Activated T-helper 1 cell treated with anti-CD3 and anti-CD28 coated beads, Interleukin-12 subunit alpha, Interleukin-12 subunit beta, Interleukin-2, Interleukin-4 antibody, amounts not matched to agents 30 ng/mL and 10 ng/mL and 1 ng/mL, durations not matched to agents 14 hours and 24 hours and 36 hours (primary cell): ENCODE measurements around the gene MT1E. TPM values are rescaled to one million over a fixed set of nuclear protein-coding genes. Genes with fewer than 3 reads are reported as not detected.
A peak's percentile ranks its signal among the peaks of the same experiment; 100 is the strongest.
"Not testable (repeated sequence)": the region's sequence is repeated elsewhere in the genome, so short reads cannot be mapped to it uniquely, and the experiment has no call there.

Source experiments
- DNase-seq: peaks from one replicate; pipeline ENCODE4 v3.0.0; 2021; ENCODE audit warnings: low spot score
- H3K27ac Mint-ChIP-seq: one replicate; pipeline ENCODE4 v1.8.0; 2021; ENCODE audit warnings: mild to moderate bottlenecking, mixed read lengths
- H3K27me3 Mint-ChIP-seq: one replicate; pipeline ENCODE4 v1.8.0; 2022; ENCODE audit warnings: mild to moderate bottlenecking, moderate library complexity, mixed read lengths; ENCODE audit not compliant: insufficient read depth
- H3K36me3 Mint-ChIP-seq: one replicate; pipeline ENCODE4 v1.8.0; 2021; ENCODE audit warnings: low read depth, mixed read lengths
- H3K4me1 Mint-ChIP-seq: one replicate; pipeline ENCODE4 v1.8.0; 2021; ENCODE audit warnings: low read depth, mixed read lengths
- H3K4me3 Mint-ChIP-seq: one replicate; pipeline ENCODE4 v1.8.0; 2021; ENCODE audit warnings: mild to moderate bottlenecking, moderate library complexity, mixed read lengths
- H3K9me3 Mint-ChIP-seq: one replicate; pipeline ENCODE4 v1.8.0; 2021; ENCODE audit warnings: mixed read lengths
- intact Hi-C: fragments of 100-400 bp; cut with micrococcal nuclease; formaldehyde crosslinking; loops from one replicate; pipeline ENCODE4 v1.15.1; 2024
- total RNA-seq: library from RNA; stranded (reverse); gene quantifications from 2 replicates; pipeline ENCODE4 v1.2.3, GENCODE V29; 2022

The MT1E gene
- total RNA-seq, 1 donor from 2014 or later: 135 TPM

DNA sequence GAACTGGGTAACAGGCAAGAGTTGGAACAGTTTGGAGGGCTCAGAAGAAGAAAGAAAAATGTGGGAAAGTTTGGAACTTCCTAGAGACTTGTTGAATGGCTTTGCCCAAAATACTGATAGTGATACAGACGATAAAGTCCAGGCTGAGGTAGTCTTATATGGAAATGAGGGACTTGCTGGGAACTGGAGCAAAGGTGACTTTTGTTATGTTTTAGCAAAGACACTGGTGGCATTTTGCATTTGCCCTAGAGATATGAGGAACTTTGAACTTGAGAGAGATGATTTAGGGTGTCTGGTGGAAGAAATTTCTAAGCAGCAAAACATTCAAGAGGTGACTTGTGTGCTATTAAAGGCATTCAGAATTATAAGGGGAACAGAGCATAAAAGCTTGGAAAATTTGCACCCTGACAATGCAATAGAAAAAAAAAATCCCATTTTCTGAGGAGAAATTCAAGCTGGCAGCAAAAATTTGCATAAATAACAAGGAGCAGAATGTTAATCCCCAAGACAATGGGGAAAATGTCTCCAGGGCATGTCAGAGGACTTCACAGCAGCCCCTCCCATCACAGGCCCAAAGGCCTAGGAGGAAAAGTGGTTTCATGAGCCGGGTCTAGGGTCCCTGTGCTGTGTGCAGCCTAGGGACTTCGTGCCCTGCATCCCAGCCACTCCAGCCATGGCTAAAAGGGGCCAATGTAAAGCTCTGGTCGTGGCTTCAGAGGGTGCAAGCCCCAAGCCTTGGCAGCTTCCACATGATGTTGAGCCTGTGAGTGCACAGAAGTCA, 3.7 kb upstream of the MT1E start:
- H3K27me3 Mint-ChIP-seq, H3K36me3 Mint-ChIP-seq, intact Hi-C loops, H3K27ac Mint-ChIP-seq, DNase-seq, H3K4me3 Mint-ChIP-seq, H3K9me3 Mint-ChIP-seq: not testable (repeated sequence)
- H3K4me1 Mint-ChIP-seq: peaks cover 23% of the 10 kb centered on the region

DNA sequence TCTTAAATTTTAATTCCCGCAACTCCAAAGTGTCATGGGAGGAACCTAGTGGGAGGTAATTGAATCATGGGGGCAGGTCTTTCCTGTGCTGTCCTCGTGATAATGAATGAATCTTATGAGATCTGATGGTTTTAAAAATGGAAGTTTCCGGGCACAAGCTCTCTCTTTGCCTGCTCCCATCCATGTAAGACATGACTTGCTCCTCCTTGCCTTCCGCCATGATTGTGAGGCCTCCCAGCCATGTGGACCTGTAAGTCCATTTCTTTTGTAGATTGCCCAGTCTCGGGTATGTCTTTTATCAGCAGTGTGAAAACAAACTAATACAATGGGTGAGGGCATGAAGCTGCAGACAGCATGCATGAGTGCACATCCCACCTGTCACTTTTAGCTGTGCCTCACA, 2.4 kb upstream of the MT1E start:
- H3K27me3 Mint-ChIP-seq, H3K9me3 Mint-ChIP-seq, H3K4me3 Mint-ChIP-seq, H3K27ac Mint-ChIP-seq, H3K36me3 Mint-ChIP-seq, intact Hi-C loops, DNase-seq: not testable (repeated sequence)
- H3K4me1 Mint-ChIP-seq: peaks cover 19% of the 10 kb centered on the region

DNA sequence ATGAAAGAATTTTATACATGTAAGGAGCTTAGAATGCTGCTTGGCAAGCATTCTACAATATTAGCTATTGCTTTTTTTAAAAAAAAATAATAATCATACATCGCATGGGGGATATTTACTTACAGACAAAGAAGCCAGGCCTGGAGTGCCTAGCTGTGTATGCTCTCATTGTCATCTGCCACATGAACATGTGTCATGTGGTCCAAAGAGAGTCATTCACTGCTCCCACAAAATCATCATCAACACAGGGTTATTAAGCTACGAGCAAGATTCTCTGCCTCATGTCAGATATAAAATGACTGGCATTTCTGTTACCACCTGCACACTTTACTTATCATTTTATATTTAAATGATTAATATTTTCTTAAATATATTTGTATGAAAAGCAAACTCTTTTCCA, 1.9 kb upstream of the MT1E start:
- no peaks in the 10 kb centered on the region for H3K36me3 Mint-ChIP-seq

DNA sequence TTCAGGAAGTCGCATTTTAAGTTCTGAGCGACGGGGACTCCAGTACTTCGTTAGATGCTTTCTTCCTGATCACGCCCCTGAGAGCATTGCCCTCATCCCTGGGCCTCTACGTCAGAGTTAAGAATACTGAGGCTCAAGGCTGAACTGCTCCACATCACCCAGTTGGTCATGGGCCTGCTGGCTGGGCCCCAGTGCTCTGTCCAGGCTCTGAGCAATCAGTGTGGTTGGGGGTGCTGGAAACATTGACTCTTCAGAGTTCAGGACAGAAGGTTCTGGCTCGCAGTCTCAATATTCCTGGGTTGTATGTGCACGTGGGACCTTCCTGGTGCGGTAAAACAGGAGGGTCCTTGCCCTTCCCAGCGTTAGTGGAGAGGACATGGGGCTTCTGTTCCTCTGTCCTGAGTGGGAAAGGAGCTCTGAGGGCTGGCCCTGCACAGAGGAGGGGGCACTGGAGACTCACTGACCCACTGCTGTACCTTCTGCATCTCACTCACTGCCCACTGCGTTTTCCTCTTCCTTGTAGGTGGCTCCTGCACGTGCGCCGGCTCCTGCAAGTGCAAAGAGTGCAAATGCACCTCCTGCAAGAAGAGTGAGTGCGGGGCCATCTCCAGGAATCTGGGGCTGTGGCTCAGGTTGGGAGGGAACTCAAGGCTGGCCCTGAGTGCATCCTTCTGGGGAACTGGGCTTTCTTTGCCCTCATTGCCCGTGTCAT, 518 bp downstream of the MT1E start:
- H3K27ac Mint-ChIP-seq: peak overlapping the region; percentile 89
- DNase-seq: no peak
- H3K4me1 Mint-ChIP-seq: peaks cover 23% of the 10 kb centered on the region
- H3K36me3 Mint-ChIP-seq: no peaks in the 10 kb centered on the region
- peak overlapping the region; percentile 92 for H3K4me3 Mint-ChIP-seq
- intact Hi-C loops: loop anchor here (1.0 to 5.0 kb wide), 7 partner anchors 9 to 174 kb away; partner anchors contain the start of genes MT1F, MT1X, MT2A and NUDT21
- no peaks in the 10 kb centered on the region for H3K9me3 Mint-ChIP-seq
- peaks cover 13% of the 10 kb centered on the region for H3K27me3 Mint-ChIP-seq

More for the DNA sequence above, 1.9 kb upstream of the MT1E start:
- Mint-ChIP-seq H3K4me1 (peaks cover 21% of the 10 kb centered on the region), H3K4me3 (no peak overlapping the region), H3K9me3 (no peaks in the 10 kb centered on the region), H3K27ac (no peak overlapping the region), H3K27me3 (peaks cover 8% of the 10 kb centered on the region)
- no peak for DNase-seq
- intact Hi-C loops: no loop called here

DNA sequence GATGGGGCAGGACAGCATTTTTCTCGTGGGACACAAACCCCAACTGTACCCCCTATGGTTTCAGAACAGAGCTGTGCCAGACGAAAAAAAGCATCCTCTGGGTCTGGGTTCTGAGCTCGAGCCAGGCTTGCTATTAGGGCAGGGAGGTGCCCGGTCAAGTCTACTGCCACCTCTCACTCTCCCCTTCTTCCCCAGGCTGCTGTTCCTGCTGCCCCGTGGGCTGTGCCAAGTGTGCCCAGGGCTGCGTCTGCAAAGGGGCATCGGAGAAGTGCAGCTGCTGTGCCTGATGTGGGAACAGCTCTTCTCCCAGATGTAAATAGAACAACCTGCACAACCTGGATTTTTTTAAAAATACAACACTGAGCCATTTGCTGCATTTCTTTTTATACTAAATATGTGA, 1.1 kb downstream of the MT1E start:
- no peak for DNase-seq
- intact Hi-C loops: loop anchor here (5.0 kb wide), 1 partner anchor 174 kb away; the partner anchor contains the start of genes NUDT21 and OGFOD1
- Mint-ChIP-seq H3K27ac (no peak overlapping the region), H3K36me3 (no peaks in the 10 kb centered on the region), H3K4me3 (peak overlapping the region; percentile 92), H3K27me3 (peaks cover 19% of the 10 kb centered on the region), H3K4me1 (peaks cover 25% of the 10 kb centered on the region), H3K9me3 (no peaks in the 10 kb centered on the region)

DNA sequence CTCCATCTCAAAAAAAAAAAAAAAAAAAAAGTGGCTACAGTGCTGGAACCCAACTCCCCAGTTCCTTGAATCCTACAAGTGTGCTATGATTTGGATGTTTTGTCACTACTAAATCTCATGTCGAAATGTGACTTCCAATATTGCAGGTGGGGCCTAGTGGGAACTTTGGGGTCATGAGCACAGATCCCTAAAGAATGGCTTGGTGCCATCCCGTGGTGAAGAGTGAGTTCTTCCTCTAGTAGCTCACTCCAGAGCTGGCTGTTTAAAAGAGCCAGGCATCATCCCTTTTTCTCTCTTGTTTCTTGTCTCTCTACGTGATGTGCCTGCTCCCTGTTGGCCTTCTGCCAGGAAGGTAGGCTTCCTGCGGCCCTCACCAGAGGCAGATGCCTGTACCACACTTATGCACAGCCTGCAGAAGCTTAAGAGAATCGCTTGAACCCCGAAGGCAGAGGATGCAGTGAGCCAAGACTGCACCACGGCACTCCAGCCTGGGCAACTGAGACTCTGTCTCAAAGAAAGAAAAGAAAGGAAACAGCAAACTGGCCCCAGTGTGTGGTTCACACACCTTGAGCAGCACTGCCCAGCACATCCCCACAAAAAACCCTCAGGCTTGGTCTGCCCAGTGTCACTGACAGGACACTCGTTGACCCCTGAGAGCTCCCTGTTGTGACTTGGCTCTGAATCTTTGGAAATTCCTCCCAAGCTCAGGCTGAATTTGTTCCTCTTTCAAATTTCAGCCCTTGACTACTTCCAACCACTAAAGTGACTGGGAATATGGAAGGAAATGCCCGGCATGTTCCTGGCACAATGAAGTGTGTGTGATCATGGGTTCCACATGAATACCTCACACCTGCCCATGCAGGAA, 3.1 kb downstream of the MT1E start:
- intact Hi-C loops: loop anchor here (5.0 kb wide), 1 partner anchor 176 kb away; the partner anchor contains the start of genes NUDT21 and OGFOD1
- H3K27me3 Mint-ChIP-seq: peaks cover 34% of the 10 kb centered on the region

DNA sequence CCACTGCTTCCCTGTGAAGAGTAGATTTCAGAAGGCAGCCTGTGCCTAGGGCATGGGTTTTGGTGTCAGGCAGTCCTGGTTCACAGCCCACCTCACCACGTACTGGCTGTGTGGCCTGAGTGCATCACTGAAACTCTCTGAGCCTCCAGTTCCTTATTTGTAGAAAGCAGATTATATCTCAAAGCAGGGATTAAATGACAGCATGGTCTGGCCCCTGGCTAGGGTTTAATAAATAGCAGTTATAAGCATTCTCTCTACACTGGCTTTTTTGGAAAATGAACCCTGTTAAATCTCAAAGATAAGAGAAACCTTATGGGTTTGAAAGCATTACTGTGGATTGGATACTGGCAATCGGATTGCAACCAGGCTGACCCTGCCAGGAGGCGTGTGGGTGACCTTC, 4.0 kb downstream of the MT1E start:
- H3K4me1 Mint-ChIP-seq: peaks cover 34% of the 10 kb centered on the region
- H3K27ac Mint-ChIP-seq: no peak overlapping the region
- no peak for DNase-seq
- intact Hi-C loops: loop anchor here (5.0 kb wide), 1 partner anchor 177 kb away; the partner anchor contains the start of genes NUDT21 and OGFOD1
- no peaks in the 10 kb centered on the region for H3K9me3 Mint-ChIP-seq
- H3K27me3 Mint-ChIP-seq: peaks cover 43% of the 10 kb centered on the region
- no peak overlapping the region for H3K4me3 Mint-ChIP-seq
- H3K36me3 Mint-ChIP-seq: no peaks in the 10 kb centered on the region

More for the DNA sequence above, 3.1 kb downstream of the MT1E start:
- Mint-ChIP-seq H3K27ac (no peak overlapping the region), H3K4me1 (peaks cover 34% of the 10 kb centered on the region), H3K9me3 (no peaks in the 10 kb centered on the region), H3K36me3 (no peaks in the 10 kb centered on the region), H3K4me3 (no peak overlapping the region)
- no peak for DNase-seq

DNA sequence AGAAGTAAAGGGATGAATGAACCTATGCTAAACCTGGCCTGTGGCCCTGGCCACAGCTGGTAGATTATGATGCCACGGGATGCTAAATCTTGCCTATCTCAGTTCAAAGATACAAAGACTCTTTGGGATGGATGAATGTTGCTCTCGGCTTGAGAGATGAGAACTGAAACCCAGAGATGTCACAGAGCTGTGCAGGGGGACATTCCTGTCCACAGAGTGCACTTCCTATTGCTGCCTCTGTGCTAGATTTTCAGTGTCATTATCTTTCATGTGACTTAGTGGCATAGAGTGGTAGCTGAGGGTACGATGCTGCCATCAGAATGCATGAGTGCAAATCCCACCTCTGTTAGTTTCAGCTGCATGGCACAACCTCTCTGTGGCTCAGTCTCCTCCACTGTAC, 4.6 kb downstream of the MT1E start:
- Mint-ChIP-seq H3K9me3 (no peaks in the 10 kb centered on the region), H3K36me3 (no peaks in the 10 kb centered on the region), H3K4me1 (peaks cover 36% of the 10 kb centered on the region), H3K27me3 (peaks cover 49% of the 10 kb centered on the region), H3K27ac (no peak overlapping the region), H3K4me3 (no peak overlapping the region)
- intact Hi-C loops: no loop called here
- DNase-seq: no peak

DNA sequence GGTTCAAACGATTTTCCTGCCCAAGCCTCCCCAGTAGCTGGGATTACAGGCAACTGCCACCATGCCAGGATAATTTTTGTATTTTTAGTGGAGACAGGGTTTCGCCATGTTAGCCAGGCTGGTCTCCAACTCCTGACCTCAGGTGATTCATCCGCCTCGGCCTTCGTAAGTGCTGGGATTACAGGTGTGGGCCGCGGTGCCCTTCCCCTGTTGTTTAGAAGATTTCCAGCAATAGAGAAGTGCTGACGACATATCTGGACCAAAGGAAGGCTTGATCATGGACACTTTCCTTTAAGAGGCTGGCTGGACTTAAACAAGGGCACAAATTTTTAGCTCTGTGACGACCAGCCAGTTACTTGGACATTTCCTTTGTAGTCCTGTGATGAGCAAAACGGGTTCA, 5.6 kb downstream of the MT1E start:
- DNase-seq: no peak
- Mint-ChIP-seq H3K27me3 (peaks cover 56% of the 10 kb centered on the region), H3K4me3 (no peak overlapping the region), H3K9me3 (no peaks in the 10 kb centered on the region), H3K27ac (no peak overlapping the region), H3K4me1 (peaks cover 29% of the 10 kb centered on the region), H3K36me3 (no peaks in the 10 kb centered on the region)
- intact Hi-C loops: no loop called here

DNA sequence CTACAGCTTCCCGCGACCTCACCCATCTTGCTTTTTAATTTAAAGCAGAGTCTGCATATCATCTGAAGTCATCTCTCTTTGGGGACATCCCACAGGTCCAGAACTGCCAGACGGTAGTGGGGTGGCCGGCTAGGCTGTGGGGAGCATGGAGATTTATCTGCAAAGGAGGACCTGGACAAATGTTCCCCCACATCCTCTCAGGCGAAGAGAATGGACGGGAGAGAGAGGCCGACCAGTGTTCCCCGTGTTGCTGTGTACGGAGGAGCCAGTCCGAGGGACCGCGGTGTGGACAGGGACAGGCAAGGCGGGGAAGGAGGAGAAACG, 6.2 kb downstream of the MT1E start:
- peak overlapping the region; percentile 77 for H3K4me3 Mint-ChIP-seq
- H3K27me3 Mint-ChIP-seq: peaks cover 62% of the 10 kb centered on the region
- no peaks in the 10 kb centered on the region for H3K9me3 Mint-ChIP-seq
- no peak for DNase-seq
- no peaks in the 10 kb centered on the region for H3K36me3 Mint-ChIP-seq
- peaks cover 27% of the 10 kb centered on the region for H3K4me1 Mint-ChIP-seq
- intact Hi-C loops: no loop called here
- H3K27ac Mint-ChIP-seq: no peak overlapping the region

DNA sequence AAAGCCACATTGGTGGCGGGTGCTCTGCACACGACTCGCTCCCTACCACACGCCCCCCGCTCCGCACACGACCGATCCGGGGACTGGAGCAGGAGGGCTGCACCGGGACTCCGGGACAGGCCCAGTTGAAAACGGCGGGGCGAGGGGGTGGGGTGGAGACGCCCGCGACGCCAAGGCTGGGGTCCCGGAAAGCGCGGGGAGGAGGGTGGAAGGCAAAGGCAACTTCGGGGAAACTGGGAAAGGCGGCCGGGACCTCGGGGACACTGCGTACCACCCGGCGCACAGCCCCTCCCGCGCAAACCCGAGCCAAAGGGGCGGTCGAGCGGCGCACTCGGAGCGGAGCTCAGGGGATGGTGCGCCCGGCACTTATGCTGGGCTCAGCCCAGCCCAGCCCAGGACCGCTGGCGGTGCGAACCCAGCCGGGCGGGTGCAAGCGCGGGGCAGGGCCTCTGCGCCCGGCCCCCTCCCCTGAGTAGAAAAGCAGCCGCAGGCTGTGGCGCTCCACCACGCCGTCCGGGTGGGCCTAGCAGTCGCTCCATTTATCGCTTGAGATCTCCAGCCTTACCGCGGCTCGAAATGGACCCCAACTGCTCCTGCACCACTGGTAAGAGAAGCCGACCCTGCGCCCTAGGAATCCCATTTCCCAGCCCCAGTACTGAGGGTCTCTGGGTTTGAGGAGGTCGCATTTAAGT, 6.7 kb downstream of the MT1E start, which contains the start of gene MT1M:
Gene MT1M (plus strand): TSS at position 504 of the 692 bp plus-strand sequence. CDS start 73 bp downstream, at position 577.
- no peak for DNase-seq
- Mint-ChIP-seq H3K27me3 (peaks cover 65% of the 10 kb centered on the region), H3K9me3 (no peaks in the 10 kb centered on the region), H3K4me1 (peaks cover 30% of the 10 kb centered on the region), H3K27ac (no peak within 1 kb of the TSS), H3K36me3 (no peaks in the 10 kb centered on the region), H3K4me3 (peak within 1 kb of the TSS; percentile 77)
- intact Hi-C loops: no loop called here

DNA sequence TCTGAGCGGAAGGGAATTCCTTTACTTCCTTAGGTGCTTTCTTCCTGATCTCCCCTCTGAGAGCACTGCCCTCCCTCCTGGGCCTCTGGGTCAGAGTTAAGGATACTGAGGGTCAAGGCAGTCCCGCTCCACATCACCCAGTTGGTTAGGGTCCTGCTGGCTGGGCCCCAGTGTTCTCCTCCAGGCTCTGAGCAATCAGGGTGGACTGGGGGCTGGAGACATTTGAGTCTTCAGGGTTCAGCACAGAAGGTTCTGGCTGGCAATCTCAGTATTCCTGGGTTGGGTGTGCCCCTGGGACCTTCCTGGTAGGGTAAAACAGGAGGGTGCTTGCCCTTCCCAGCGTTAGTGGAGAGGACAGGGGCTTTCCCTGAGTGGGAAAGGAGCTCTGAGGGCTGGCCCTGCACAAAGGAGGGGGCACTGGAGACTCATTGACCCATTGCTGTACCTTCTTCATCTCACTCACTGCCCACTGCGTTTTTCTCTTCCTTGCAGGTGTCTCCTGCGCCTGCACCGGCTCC, 7.3 kb downstream of the MT1E start:
- no peaks in the 10 kb centered on the region for H3K9me3 Mint-ChIP-seq
- peak overlapping the region; percentile 61 for H3K4me3 Mint-ChIP-seq
- DNase-seq: no peak
- H3K4me1 Mint-ChIP-seq: peaks cover 36% of the 10 kb centered on the region
- intact Hi-C loops: no loop called here
- H3K36me3 Mint-ChIP-seq: no peaks in the 10 kb centered on the region
- H3K27ac Mint-ChIP-seq: no peak overlapping the region
- H3K27me3 Mint-ChIP-seq: peaks cover 69% of the 10 kb centered on the region
